GM12878 (cell line): ENCODE data around the gene ZNF467. TPM values are rescaled to one million over a fixed set of nuclear protein-coding genes. Genes with fewer than 3 reads are reported as not detected.

Experiments used
- ATAC-seq: fragments of 200-7000 bp; cut with Tn5 transposase; 3 replicates; pipeline ENCODE4 v1.9.1; 2020; ENCODE audit warnings: mild to moderate bottlenecking, moderate library complexity
- BruUV-seq: library from RNA; stranded (reverse); fragments of 400-500 nt; replicated peaks from 2 replicates; lab custom pipeline; 2021; lab: Mats Ljungman, UMichigan
- CTCF ChIA-PET: fragments of 300-600 bp; sonication (Branson Sonifier 250); formaldehyde crosslinking; extraction: SDS; loops from one replicate; lab custom pipeline; 2021; ENCODE audit warnings: inconsistent platforms; lab: Yijun Ruan, JAX
- POLR2A ChIA-PET: fragments of 350-600 bp; formaldehyde crosslinking; extraction: SDS; loops from one replicate; lab custom pipeline; 2021; ENCODE audit warnings: inconsistent platforms; lab: Charles Lee
- RAD21 ChIA-PET: fragments of 300-600 bp; sonication (Branson Sonifier 250); formaldehyde crosslinking; loops from one replicate; lab custom pipeline; 2023; ENCODE audit warnings: antibody characterized with exemption; ENCODE audit not compliant: unreplicated experiment; lab: Charles Lee
- SMC1A ChIA-PET: fragments of 300-600 bp; sonication (Branson Sonifier 250); formaldehyde crosslinking; loops from one replicate; lab custom pipeline; 2023; ENCODE audit not compliant: unreplicated experiment, uncharacterized antibody; lab: Charles Lee
- DNase-seq: peaks from one replicate; pipeline ENCODE4 v3.0.0-alpha.2; 2011; ENCODE audit warnings: low read depth, low spot score
- FAIRE-seq: peaks from 3 replicates; lab custom pipeline; 2011; peaks lifted over from hg19 to GRCh38; lab: Jason Lieb, UNC
- H2AFZ ChIP-seq: 2 replicates; pipeline ENCODE4 v1.6.0; 2011; ENCODE audit warnings: low read depth, low read length, control low read depth; ENCODE audit not compliant: control insufficient read depth
- H3K27ac ChIP-seq: 2 replicates; pipeline ENCODE4 v1.5.1; 2011; ENCODE audit warnings: control low read depth; ENCODE audit not compliant: control insufficient read depth, insufficient read depth
- H3K27me3 ChIP-seq, 2 experiments: replicated peaks in 1 of 2; 2 replicates each; pipeline versions ENCODE4 v1.6.0 to v1.6.1; 2011; ENCODE audit warnings: low read length in 1 of 2; ENCODE audit not compliant: control insufficient read depth in 2 of 2, insufficient read depth in 2 of 2
- H3K36me3 ChIP-seq, 2 experiments: 2 replicates each; pipeline ENCODE4 v1.5.1; 2011; ENCODE audit warnings: low read length in 1 of 2; ENCODE audit not compliant: control insufficient read depth in 2 of 2, insufficient read depth in 2 of 2
- H3K4me1 ChIP-seq: 2 replicates; pipeline ENCODE4 v1.6.1; 2011; ENCODE audit warnings: mild to moderate bottlenecking, low read length, moderate library complexity, mixed read lengths; ENCODE audit not compliant: control insufficient read depth, insufficient read depth
- H3K4me2 ChIP-seq: 2 replicates; pipeline ENCODE4 v1.6.0; 2011; ENCODE audit warnings: control low read depth; ENCODE audit not compliant: control insufficient read depth, insufficient read depth
- H3K4me3 ChIP-seq: fragments of 200-600 bp; sonication (generic); 2 replicates; pipeline ENCODE4 v1.5.1; 2016
- H3K79me2 ChIP-seq: 2 replicates; pipeline ENCODE4 v1.6.0; 2011; ENCODE audit warnings: low read length; ENCODE audit not compliant: control insufficient read depth, insufficient read depth
- H3K9ac ChIP-seq: 2 replicates; pipeline ENCODE4 v1.8.0; 2011; ENCODE audit warnings: low read length, control low read depth, mixed read lengths; ENCODE audit not compliant: control insufficient read depth, insufficient read depth
- H3K9me3 ChIP-seq: replicated peaks from 3 replicates; pipeline ENCODE4 v1.5.1; 2011; ENCODE audit warnings: mild to moderate bottlenecking, low read length; ENCODE audit not compliant: control insufficient read depth, insufficient read depth
- H4K20me1 ChIP-seq: 2 replicates; pipeline ENCODE4 v1.6.0; 2011; ENCODE audit not compliant: control insufficient read depth, insufficient read depth
- BHLHE40 ChIP-seq, 2 experiments: fragments of 450-650 bp in 1 of 2; IDR thresholded peaks; 2 replicates each; pipeline ENCODE4 v1.6.1; 2011 to 2017; ENCODE audit warnings: low read depth in 2 of 2, borderline replicate concordance in 1 of 2, improper control_type of control experiment in 1 of 2, low read length in 1 of 2, mild to moderate bottlenecking in 1 of 2
- CREM ChIP-seq: IDR thresholded peaks from 2 replicates; pipeline ENCODE4 v1.6.1; 2014; ENCODE audit warnings: antibody characterized with exemption, low read depth
- E2F4 ChIP-seq: IDR thresholded peaks from 2 replicates; pipeline ENCODE4 v1.6.1; 2012; ENCODE audit warnings: low read depth, low read length, improper control_type of control experiment
- ESRRA ChIP-seq: IDR thresholded peaks from 2 replicates; pipeline ENCODE4 v1.6.1; 2012; ENCODE audit warnings: mild to moderate bottlenecking, low read length, improper control_type of control experiment
- FOXK2 ChIP-seq: fragments of 450-650 bp; IDR thresholded peaks from 2 replicates; pipeline ENCODE4 v1.6.1; 2017; ENCODE audit warnings: mild to moderate bottlenecking, moderate library complexity
- HDAC6 ChIP-seq: fragments of 200-600 bp; sonication (generic); IDR thresholded peaks from one replicate; pipeline ENCODE4 v1.8.0; 2017; ENCODE audit warnings: antibody characterized with exemption; ENCODE audit not compliant: unreplicated experiment
- HSF1 ChIP-seq: fragments of 150-350 bp; IDR thresholded peaks from 2 replicates; pipeline ENCODE4 v1.6.1; 2014; ENCODE audit warnings: mild to moderate bottlenecking, low read depth, low read length
- IKZF1 ChIP-seq: fragments of 450-650 bp; conservative IDR thresholded peaks from 2 replicates; pipeline ENCODE4 v1.6.1; 2017; ENCODE audit warnings: antibody characterized with exemption, mild to moderate bottlenecking
- IKZF2 ChIP-seq, 2 experiments: fragments of 450-650 bp; IDR thresholded peaks; 2 replicates each; pipeline ENCODE4 v1.6.1; 2017; ENCODE audit warnings: mild to moderate bottlenecking in 2 of 2, moderate library complexity in 2 of 2
- KLF5 ChIP-seq: fragments of 450-650 bp; IDR thresholded peaks from 2 replicates; pipeline ENCODE4 v1.6.1; 2014; ENCODE audit warnings: mild to moderate bottlenecking; ENCODE audit not compliant: partially characterized antibody
- MEF2A ChIP-seq: IDR thresholded peaks from 2 replicates; pipeline ENCODE4 v1.6.1; 2011; ENCODE audit warnings: low read depth, mild to moderate bottlenecking, low read length, moderate library complexity; ENCODE audit not compliant: insufficient read depth
- MTA3 ChIP-seq: IDR thresholded peaks from 2 replicates; pipeline ENCODE4 v1.6.1; 2012; ENCODE audit warnings: low read length, inconsistent platforms, borderline replicate concordance
- NFYA ChIP-seq: IDR thresholded peaks from 2 replicates; pipeline ENCODE4 v1.6.1; 2011; ENCODE audit warnings: low read depth, mild to moderate bottlenecking, low read length, improper control_type of control experiment, borderline replicate concordance
- POLR2AphosphoS2 ChIP-seq: IDR thresholded peaks from 2 replicates; pipeline ENCODE4 v1.6.1; 2011; ENCODE audit warnings: low read depth, mild to moderate bottlenecking, low read length, improper control_type of control experiment, moderate library complexity
- POLR2AphosphoS5 ChIP-seq: IDR thresholded peaks from 2 replicates; pipeline ENCODE4 v1.6.1; 2011; ENCODE audit warnings: mild to moderate bottlenecking, low read length, inconsistent platforms
- SKIL ChIP-seq: fragments of 450-650 bp; IDR thresholded peaks from 2 replicates; pipeline ENCODE4 v1.6.1; 2017; ENCODE audit warnings: mild to moderate bottlenecking, low read depth, inconsistent platforms; ENCODE audit not compliant: poor library complexity, severe bottlenecking
- SMARCA5 ChIP-seq: fragments of 450-650 bp; IDR thresholded peaks from 2 replicates; pipeline ENCODE4 v1.6.1; 2017; ENCODE audit warnings: mild to moderate bottlenecking
- SMC3 ChIP-seq: IDR thresholded peaks from 2 replicates; pipeline ENCODE4 v1.6.1; 2011; ENCODE audit warnings: low read length, improper control_type of control experiment, borderline replicate concordance
- SUPT20H ChIP-seq: IDR thresholded peaks from 2 replicates; pipeline ENCODE4 v1.6.1; 2011; ENCODE audit warnings: low read depth, mild to moderate bottlenecking, low read length, moderate library complexity, borderline replicate concordance; ENCODE audit not compliant: control insufficient read depth
- ZNF274 ChIP-seq: IDR thresholded peaks from one replicate; pipeline ENCODE4 v1.8.0; 2011; ENCODE audit not compliant: insufficient read length, insufficient read depth
- WGBS: methylation state at CpG from one replicate; pipeline ENCODE4 v1.1.6; 2016; ENCODE audit warnings: low lambda C conversion rate; ENCODE audit not compliant: insufficient replicate concordance, insufficient coverage; ENCODE audit errors: missing lambda C conversion rate; 5-methylcytosine and 5-hydroxymethylcytosine counted together
- in situ Hi-C: fragments of 300-500 bp; cut with MboI; formaldehyde crosslinking; loops from 9 replicates; pipeline ENCODE4 v1.14.3; 2018; ENCODE audit warnings: mixed read lengths
- intact Hi-C: fragments of 100-400 bp; cut with micrococcal nuclease; formaldehyde crosslinking; loops from one replicate; pipeline ENCODE4 v1.14.2; 2022; ENCODE audit not compliant: unreplicated experiment
- polyA plus RNA-seq, 11 experiments: library from polyadenylated mRNA; depleted of rRNA in 4 of 11; unstranded in 6 of 11; stranded (reverse) in 5 of 11; fragments of >200 nt; fragmentation: Nextera tagmentation in 4 of 11; fragmentation: Illumina TruSeq in 1 of 11; extraction: Ambion mirVana in 4 of 11; extraction: Trizol in 1 of 11; gene quantifications; 1 replicate in 1 of 11; 2 replicates in 10 of 11; pipeline versions ENCODE4 v1.2.1 to v1.2.3, GENCODE V29; 2011 to 2016; ENCODE audit warnings: inconsistent platforms in 2 of 11, missing spikeins in 2 of 11, low read depth in 1 of 11
- total RNA-seq, 4 experiments: library from RNA; depleted of rRNA in 3 of 4; stranded (reverse); fragments of >200 nt in 3 of 4; fragmentation: Illumina TruSeq in 1 of 4; extraction: Trizol in 1 of 4; gene quantifications; 2 replicates each; pipeline versions ENCODE4 v1.2.1 to v1.2.3, GENCODE V29; 2013 to 2021

Gene ZNF467
- total and polyA plus RNA-seq, 10 of the 15 experiments (the other 5 are each of a cell fraction or from before 2014, with no cell fraction given) = not detected

GRCh38 chr7:149752646-149753045 is 20.7 kb downstream of the ZNF467 start:
- Histone ChIP-seq H3K36me3 (no peaks in the 10 kb centered on the region), H3K9me3 (no peaks in the 10 kb centered on the region), H2AFZ (no peak overlapping the region), H3K4me3 (no peak overlapping the region), H3K4me1 (no peaks in the 10 kb centered on the region), H3K4me2 (no peak overlapping the region), H3K79me2 (no peaks in the 10 kb centered on the region), H4K20me1 (no peaks in the 10 kb centered on the region), H3K9ac (no peak overlapping the region), H3K27ac (no peak overlapping the region), H3K27me3 (no peaks in the 10 kb centered on the region; a peak in 1 of 4 replicates)
- no peak for FAIRE-seq
- TF ChIP-seq ESRRA = no peak
- no peak for TF ChIP-seq KLF5
- no peak for TF ChIP-seq CREM
- no peak for TF ChIP-seq NFYA
- TF ChIP-seq BHLHE40 (IDR thresholded peaks at IDR 0.05; ENCODE audit: borderline replicate concordance in 1 of 2, low read depth in 2 of 2, low read length in 1 of 2) = no peak
- TF ChIP-seq ZNF274 = no peak
- no peak for TF ChIP-seq HSF1
- no peak for TF ChIP-seq POLR2AphosphoS5
- no peak for TF ChIP-seq IKZF2 (IDR thresholded peaks at IDR 0.05)
- TF ChIP-seq SUPT20H = no peak
- no peak for TF ChIP-seq FOXK2
- no peak for TF ChIP-seq POLR2AphosphoS2
- no peak for TF ChIP-seq HDAC6
- no peak for TF ChIP-seq SMC3
- no peak for TF ChIP-seq MEF2A
- TF ChIP-seq SKIL = no peak
- TF ChIP-seq SMARCA5 = no peak
- TF ChIP-seq MTA3 = no peak
- TF ChIP-seq E2F4 = no peak
- TF ChIP-seq IKZF1 = no peak
- 8% methylated on average over 5 of the region's 5 CpGs for WGBS
- intact Hi-C loops = no loop called here
- CTCF ChIA-PET = interaction anchor here (0.7 to 2.1 kb wide), 2 partner anchors 10 to 316 kb away, joined by 3 to 8 read pairs; no protein-coding TSS in a partner anchor
- SMC1A ChIA-PET = interaction anchor here (1.5 kb wide), 1 partner anchor 11 kb away, joined by 6 read pairs; no protein-coding TSS in a partner anchor
- POLR2A ChIA-PET = no interaction called here
- RAD21 ChIA-PET = interaction anchor here (2.3 kb wide), 1 partner anchor 90 kb away, joined by 8 read pairs; no protein-coding TSS in a partner anchor
- ATAC-seq = no peak
- no peak for DNase-seq
- in situ Hi-C loops = no loop called here
- no TSS peak for BruUV-seq
